ENCODE data around the gene TRHDE.

GRCh38 chr12:72716221-72716620 lies 444.1 kb downstream of the TRHDE start:
- TF ChIP-seq CTCF (IDR thresholded peaks at IDR 0.05) (no peak), NR2C2 (CRISPR knock-in tag; IDR thresholded peaks at IDR 0.05) (no peak), HMGXB4 (CRISPR knock-in tag; IDR thresholded peaks at IDR 0.05) (no peak), ZNF232 (CRISPR knock-in tag; IDR thresholded peaks at IDR 0.05) (no peak), CBFB (CRISPR knock-in tag; IDR thresholded peaks at IDR 0.05; ENCODE audit: low read depth) (no peak)
